Body of pancreas (tissue), 4 donors: ENCODE data around the gene HSD17B3.
"Not testable (repeated sequence)": the region's sequence is repeated elsewhere in the genome, so short reads cannot be mapped to it uniquely, and the experiment has no call there.

Experiments
- POLR2A ChIP-seq, 3 donors: fragments of 450-650 bp; IDR thresholded peaks; one replicate each; pipeline ENCODE4 v1.6.1; 2016; ENCODE audit warnings: antibody characterized with exemption in 3 of 3, mild to moderate bottlenecking in 2 of 3
- TF ChIP-seq, protein P1 (sequence below), 7 experiments: fragments of 450-650 bp in 4 of 7; fragments of 200-600 bp in 3 of 7; sonication (generic) in 3 of 7; IDR thresholded peaks; one replicate each; pipeline ENCODE4 v1.5.1; 2016 to 2019; ENCODE audit warnings: antibody characterized with exemption in 7 of 7

DNA sequence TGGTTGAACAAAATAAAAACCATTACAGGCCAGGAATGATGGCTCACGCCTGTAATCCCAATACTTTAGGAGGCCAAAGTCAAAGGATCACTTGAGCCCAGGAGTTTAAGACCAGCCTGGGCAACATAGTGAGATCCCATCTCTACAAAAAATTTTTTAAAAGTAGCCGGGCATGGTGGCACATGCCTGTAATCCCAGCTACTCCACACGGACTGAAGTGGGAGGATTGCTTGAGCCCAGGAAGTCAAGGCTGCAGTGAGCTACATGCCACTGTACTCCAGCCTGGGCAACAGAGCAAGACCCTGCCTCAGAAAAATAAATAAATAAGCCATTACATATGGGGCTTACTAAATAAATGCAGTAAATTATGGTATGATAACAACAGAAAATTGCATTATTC, 20.2 kb upstream of the HSD17B3 start:
- TF ChIP-seq, protein P1, sequence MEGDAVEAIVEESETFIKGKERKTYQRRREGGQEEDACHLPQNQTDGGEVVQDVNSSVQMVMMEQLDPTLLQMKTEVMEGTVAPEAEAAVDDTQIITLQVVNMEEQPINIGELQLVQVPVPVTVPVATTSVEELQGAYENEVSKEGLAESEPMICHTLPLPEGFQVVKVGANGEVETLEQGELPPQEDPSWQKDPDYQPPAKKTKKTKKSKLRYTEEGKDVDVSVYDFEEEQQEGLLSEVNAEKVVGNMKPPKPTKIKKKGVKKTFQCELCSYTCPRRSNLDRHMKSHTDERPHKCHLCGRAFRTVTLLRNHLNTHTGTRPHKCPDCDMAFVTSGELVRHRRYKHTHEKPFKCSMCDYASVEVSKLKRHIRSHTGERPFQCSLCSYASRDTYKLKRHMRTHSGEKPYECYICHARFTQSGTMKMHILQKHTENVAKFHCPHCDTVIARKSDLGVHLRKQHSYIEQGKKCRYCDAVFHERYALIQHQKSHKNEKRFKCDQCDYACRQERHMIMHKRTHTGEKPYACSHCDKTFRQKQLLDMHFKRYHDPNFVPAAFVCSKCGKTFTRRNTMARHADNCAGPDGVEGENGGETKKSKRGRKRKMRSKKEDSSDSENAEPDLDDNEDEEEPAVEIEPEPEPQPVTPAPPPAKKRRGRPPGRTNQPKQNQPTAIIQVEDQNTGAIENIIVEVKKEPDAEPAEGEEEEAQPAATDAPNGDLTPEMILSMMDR (IDR thresholded peaks at IDR 0.05): not testable (repeated sequence)
- not testable (repeated sequence) for TF ChIP-seq POLR2A (IDR thresholded peaks at IDR 0.05)
